Sigmoid colon (tissue), 4 donors: ENCODE results near the gene CDH23.

Experiments used
- CTCF ChIP-seq, 4 experiments: fragments of 450-650 bp in 3 of 4; fragments of 200-600 bp in 1 of 4; IDR thresholded peaks; one replicate each; pipeline ENCODE4 v1.5.1; 2016 to 2019; ENCODE audit warnings: antibody characterized with exemption in 4 of 4, mild to moderate bottlenecking in 3 of 4, moderate library complexity in 2 of 4
- EP300 ChIP-seq, 4 donors: sonication (generic); formaldehyde crosslinking; IDR thresholded peaks; one replicate each; pipeline ENCODE4 v1.6.1; 2017; ENCODE audit warnings: antibody characterized with exemption in 4 of 4
- POLR2AphosphoS5 ChIP-seq, 4 donors: sonication (generic); formaldehyde crosslinking; IDR thresholded peaks; one replicate each; pipeline ENCODE4 v1.6.1; 2017; ENCODE audit warnings: antibody characterized with exemption in 4 of 4

- TF ChIP-seq CTCF (IDR thresholded peaks at IDR 0.05), result no peak
- TF ChIP-seq POLR2AphosphoS5 (IDR thresholded peaks at IDR 0.05), result no peak
- no peak for TF ChIP-seq EP300 (IDR thresholded peaks at IDR 0.05)
Observed at GRCh38 chr10:71543608-71544170, 147.0 kb downstream of the CDH23 start.
